ENCODE measurements around the gene FLT4. TPM values are rescaled to one million over a fixed set of nuclear protein-coding genes. Genes with fewer than 3 reads are reported as not detected.

The FLT4 gene
- total and polyA plus RNA-seq, 9 donors: 5.4 to 12.3 (median 8.7) TPM

DNA sequence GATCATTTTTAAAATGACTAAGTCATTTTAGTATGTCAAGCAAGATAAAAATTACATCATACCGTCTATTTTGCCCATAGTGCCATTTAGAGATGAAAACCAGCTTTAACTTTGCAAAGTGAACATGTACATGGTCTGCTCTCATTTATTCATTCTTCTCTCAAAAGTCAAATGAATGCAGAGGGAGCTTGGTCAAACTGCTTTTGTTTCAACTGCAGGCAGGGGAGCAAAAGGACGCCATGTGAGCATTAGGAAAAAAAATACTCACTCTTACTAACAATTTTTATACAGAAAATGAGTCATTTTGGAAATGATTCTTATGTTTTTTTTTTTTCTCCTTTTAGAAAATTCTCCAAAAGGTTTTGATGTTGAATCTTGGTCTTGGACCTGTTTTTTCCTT lies 73.8 kb downstream of the FLT4 start:
- Histone ChIP-seq H3K4me3 (ENCODE audit: low read length) (no peak overlapping the region), H3K27me3 (ENCODE audit: control insufficient read depth, insufficient read depth, low read length) (no peaks in the 10 kb centered on the region), H3K36me3 (ENCODE audit: control insufficient read depth, insufficient read depth, low read length) (peaks cover 26% of the 10 kb centered on the region), H3K27ac (ENCODE audit: low read length) (no peak overlapping the region), H3K9me3 (replicated peaks; ENCODE audit: control insufficient read depth, low read depth, low read length) (no peaks in the 10 kb centered on the region), H3K4me1 (ENCODE audit: control insufficient read depth, insufficient read depth, low read length) (no peaks in the 10 kb centered on the region)
- no peak for DNase-seq
- WGBS (ENCODE audit: insufficient coverage): no CpG with 5 or more reads among the region's 2 CpGs

DNA sequence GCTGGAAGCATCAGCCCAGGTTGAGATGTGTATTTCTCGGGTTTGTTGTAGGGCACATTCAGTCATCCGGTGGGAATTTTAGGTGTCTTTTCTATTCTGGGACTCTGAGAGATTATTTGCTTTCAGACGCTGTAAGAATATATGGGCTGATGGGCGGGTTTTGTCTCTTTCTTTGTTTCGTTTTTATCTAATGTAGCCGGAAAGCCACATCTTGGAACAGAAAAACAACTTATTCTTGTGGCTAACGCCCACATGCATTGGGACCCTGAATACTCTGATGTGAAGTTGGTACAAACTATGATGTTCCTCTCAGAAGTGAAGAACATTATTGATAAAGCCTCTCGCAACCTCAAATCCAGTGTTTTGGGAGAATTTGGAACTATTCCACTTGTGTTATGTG lies 80.5 kb downstream of the FLT4 start:
- WGBS (ENCODE audit: insufficient coverage): 100% methylated on average over 4 of the region's 8 CpGs
- H3K4me1 ChIP-seq (ENCODE audit: control insufficient read depth, insufficient read depth, low read length): no peaks in the 10 kb centered on the region
- no peak for DNase-seq
- no peak overlapping the region for H3K27ac ChIP-seq (ENCODE audit: low read length)
- H3K4me3 ChIP-seq (ENCODE audit: low read length): no peak overlapping the region
- peaks cover 44% of the 10 kb centered on the region for H3K36me3 ChIP-seq (ENCODE audit: control insufficient read depth, insufficient read depth, low read length)
- no peaks in the 10 kb centered on the region for H3K9me3 ChIP-seq (replicated peaks; ENCODE audit: control insufficient read depth, low read depth, low read length)
- no peaks in the 10 kb centered on the region for H3K27me3 ChIP-seq (ENCODE audit: control insufficient read depth, insufficient read depth, low read length)

DNA sequence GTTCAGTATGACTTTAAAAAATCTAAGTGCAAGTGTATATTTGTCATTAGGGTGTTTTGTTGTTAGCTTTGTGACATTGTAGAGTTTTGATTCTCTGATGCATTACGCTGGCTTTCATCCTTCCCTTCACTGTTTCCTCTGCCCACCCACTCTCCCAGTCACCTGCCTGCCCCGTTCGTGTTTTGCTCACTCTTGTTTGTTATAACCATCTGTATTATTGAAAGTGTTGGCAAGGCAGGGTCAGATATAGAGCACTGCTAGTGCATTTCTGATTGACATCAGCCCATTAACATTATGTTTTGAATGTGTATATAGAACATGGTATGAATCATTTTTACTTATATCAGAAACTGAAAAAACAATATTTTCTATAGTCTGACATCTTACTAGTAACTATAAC lies 85.4 kb downstream of the FLT4 start:
- no CpG with 5 or more reads among the region's 3 CpGs for WGBS (ENCODE audit: insufficient coverage)
- DNase-seq: no peak
- Histone ChIP-seq H3K36me3 (ENCODE audit: control insufficient read depth, insufficient read depth, low read length) (peaks cover 30% of the 10 kb centered on the region), H3K27me3 (ENCODE audit: control insufficient read depth, insufficient read depth, low read length) (no peaks in the 10 kb centered on the region), H3K27ac (ENCODE audit: low read length) (no peak overlapping the region), H3K4me3 (ENCODE audit: low read length) (no peak overlapping the region), H3K4me1 (ENCODE audit: control insufficient read depth, insufficient read depth, low read length) (no peaks in the 10 kb centered on the region), H3K9me3 (replicated peaks; ENCODE audit: control insufficient read depth, low read depth, low read length) (no peaks in the 10 kb centered on the region)

DNA sequence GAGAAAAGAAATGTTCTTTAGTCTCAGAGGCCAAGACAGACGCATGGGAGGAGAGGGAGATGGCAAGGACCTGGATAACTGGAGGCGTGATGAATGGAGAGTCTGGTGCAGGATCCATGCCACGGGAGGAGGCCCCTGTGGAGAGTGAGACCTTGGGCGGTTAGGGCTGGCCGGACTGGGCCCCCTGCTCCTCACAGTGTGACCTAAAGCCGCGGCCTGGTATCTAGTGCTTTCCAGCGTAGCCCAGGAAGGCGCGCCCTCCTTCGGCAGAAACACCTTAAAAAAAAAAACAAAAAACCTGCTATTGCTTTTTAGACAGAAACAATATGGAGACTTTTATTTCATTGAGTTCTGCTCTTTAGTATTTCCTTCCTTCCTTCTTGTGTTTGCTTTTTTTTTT lies 91.2 kb downstream of the FLT4 start:
- no peaks in the 10 kb centered on the region for H3K4me1 ChIP-seq (ENCODE audit: control insufficient read depth, insufficient read depth, low read length)
- 77% methylated on average over 4 of the region's 11 CpGs for WGBS (ENCODE audit: insufficient coverage)
- no peak overlapping the region for H3K4me3 ChIP-seq (ENCODE audit: low read length)
- no peaks in the 10 kb centered on the region for H3K9me3 ChIP-seq (replicated peaks; ENCODE audit: control insufficient read depth, low read depth, low read length)
- no peak overlapping the region for H3K27ac ChIP-seq (ENCODE audit: low read length)
- no peak for DNase-seq
- H3K36me3 ChIP-seq (ENCODE audit: control insufficient read depth, insufficient read depth, low read length): peaks cover 22% of the 10 kb centered on the region
- H3K27me3 ChIP-seq (ENCODE audit: control insufficient read depth, insufficient read depth, low read length): no peaks in the 10 kb centered on the region

DNA sequence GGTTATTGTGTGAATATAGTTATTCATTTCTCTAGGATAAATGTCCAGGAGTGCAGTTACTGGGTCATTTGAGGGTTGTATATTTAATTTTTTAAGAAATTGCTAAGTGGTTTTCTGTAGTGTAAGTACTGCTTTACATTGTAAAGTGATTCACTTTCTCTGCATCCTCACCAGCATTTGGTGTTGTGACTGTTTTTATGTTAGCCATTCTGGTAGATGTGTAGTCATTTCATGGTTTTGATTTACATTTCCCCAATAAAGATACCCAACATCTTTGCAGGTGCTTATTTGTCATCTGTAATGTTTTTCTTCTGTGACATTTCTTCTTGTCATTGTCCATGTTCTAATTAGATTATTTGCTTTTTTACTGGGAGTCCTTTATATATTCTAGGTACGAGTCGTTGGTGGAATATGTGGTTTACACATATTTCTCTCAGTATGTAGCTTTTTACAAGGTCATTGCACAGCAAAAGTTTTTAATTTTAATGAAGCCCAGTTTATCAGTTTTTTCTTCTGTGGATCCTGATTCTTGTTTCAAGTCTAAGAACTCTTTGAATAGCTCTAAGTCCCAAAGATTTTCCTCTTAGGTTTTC lies 92.1 kb downstream of the FLT4 start:
- H3K27me3 ChIP-seq (ENCODE audit: control insufficient read depth, insufficient read depth, low read length): no peaks in the 10 kb centered on the region
- H3K9me3 ChIP-seq (replicated peaks; ENCODE audit: control insufficient read depth, low read depth, low read length): no peaks in the 10 kb centered on the region
- WGBS (ENCODE audit: insufficient coverage): no CpG with 5 or more reads among the region's 2 CpGs
- no peak overlapping the region for H3K4me3 ChIP-seq (ENCODE audit: low read length)
- no peak overlapping the region for H3K27ac ChIP-seq (ENCODE audit: low read length)
- peaks cover 20% of the 10 kb centered on the region for H3K36me3 ChIP-seq (ENCODE audit: control insufficient read depth, insufficient read depth, low read length)
- no peaks in the 10 kb centered on the region for H3K4me1 ChIP-seq (ENCODE audit: control insufficient read depth, insufficient read depth, low read length)
- DNase-seq: no peak

DNA sequence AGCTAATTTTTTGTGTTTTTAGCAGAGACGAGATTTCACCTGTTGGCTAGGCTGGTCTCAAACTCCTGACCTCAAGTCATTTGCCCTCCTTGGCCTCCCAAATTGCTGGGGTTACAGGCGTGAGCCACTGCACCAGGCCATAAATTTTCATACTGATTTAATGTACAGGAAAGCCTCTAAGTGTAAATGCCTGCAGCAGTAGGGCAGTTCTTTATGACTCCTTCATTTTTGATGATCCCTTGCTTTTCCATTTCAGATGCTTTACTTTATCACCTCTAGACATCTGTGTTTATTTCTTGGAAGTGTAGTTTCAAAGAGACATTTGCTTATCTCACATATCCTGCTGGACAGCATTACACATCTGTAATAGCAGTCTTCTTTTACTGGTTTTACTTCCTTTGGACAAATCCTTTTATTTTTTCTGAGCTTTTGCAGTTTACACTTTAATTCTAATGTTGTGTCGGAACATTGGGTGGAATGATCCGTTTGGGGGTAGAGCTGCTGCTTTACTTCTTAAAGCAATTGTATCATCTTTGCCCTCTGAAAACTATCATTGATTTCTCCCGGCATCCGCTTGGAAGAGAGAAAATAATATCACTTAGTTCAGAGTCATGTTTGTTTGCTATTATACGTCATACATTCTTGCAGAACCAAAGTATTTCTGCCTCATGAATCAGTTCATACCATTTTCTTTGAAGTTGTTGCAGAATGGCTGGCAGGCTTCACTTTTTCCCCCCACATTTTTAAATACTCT lies 94.1 kb downstream of the FLT4 start:
- H3K4me3 ChIP-seq (ENCODE audit: low read length): no peak overlapping the region
- no peak overlapping the region for H3K27ac ChIP-seq (ENCODE audit: low read length)
- WGBS (ENCODE audit: insufficient coverage): 40% methylated on average over 1 of the region's 7 CpGs
- H3K36me3 ChIP-seq (ENCODE audit: control insufficient read depth, insufficient read depth, low read length): peaks cover 27% of the 10 kb centered on the region
- no peak for DNase-seq
- no peaks in the 10 kb centered on the region for H3K27me3 ChIP-seq (ENCODE audit: control insufficient read depth, insufficient read depth, low read length)
- no peaks in the 10 kb centered on the region for H3K9me3 ChIP-seq (replicated peaks; ENCODE audit: control insufficient read depth, low read depth, low read length)
- no peaks in the 10 kb centered on the region for H3K4me1 ChIP-seq (ENCODE audit: control insufficient read depth, insufficient read depth, low read length)

DNA sequence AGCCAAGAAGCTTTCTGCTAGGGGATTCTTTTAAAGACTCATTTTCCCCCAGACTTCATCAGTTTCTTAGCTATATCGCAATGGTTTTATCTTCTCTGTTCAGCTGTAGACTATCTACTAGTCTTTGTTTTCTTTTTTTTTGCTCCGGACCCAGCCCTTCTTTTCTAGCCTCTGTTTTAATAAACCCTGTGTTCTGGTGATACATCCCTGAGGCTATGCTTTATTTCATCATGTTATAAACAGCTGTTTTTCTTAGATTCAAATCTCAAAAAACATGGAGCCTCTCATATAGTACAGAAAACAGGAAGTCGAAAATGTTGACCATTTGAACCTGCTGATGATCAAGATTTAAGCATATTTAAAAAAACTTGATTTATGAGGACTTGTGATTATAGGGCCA lies 95.9 kb downstream of the FLT4 start:
- peaks cover 30% of the 10 kb centered on the region for H3K36me3 ChIP-seq (ENCODE audit: control insufficient read depth, insufficient read depth, low read length)
- no peaks in the 10 kb centered on the region for H3K4me1 ChIP-seq (ENCODE audit: control insufficient read depth, insufficient read depth, low read length)
- DNase-seq: no peak
- WGBS (ENCODE audit: insufficient coverage): no CpG with 5 or more reads among the region's 3 CpGs
- H3K9me3 ChIP-seq (replicated peaks; ENCODE audit: control insufficient read depth, low read depth, low read length): no peaks in the 10 kb centered on the region
- H3K4me3 ChIP-seq (ENCODE audit: low read length): no peak overlapping the region
- H3K27ac ChIP-seq (ENCODE audit: low read length): no peak overlapping the region
- H3K27me3 ChIP-seq (ENCODE audit: control insufficient read depth, insufficient read depth, low read length): no peaks in the 10 kb centered on the region

Other genes starting within 250 kb of the FLT4 start
- gene CNOT6, start 155.2 kb downstream of the FLT4 start, total RNA-seq: 11.7 TPM
- 10 to 100 TPM; 16.1 to 29.7 (median 23.7) TPM for gene CNOT6, start 155.2 kb downstream of the FLT4 start, polyA plus RNA-seq (ENCODE audit: insufficient read depth in 1 of 8, insufficient read length in 8 of 8, low replicate concordance in 1 of 8)
- 1.8 TPM for gene SCGB3A1, start 58.1 kb downstream of the FLT4 start, total RNA-seq
- 1 to 10 TPM in 6 of 8 donors, under 1 TPM in 2; 0.56 to 1.7 (median 1.1) TPM for gene SCGB3A1, start 58.1 kb downstream of the FLT4 start, polyA plus RNA-seq (ENCODE audit: insufficient read depth in 1 of 8, insufficient read length in 8 of 8, low replicate concordance in 1 of 8)
- not detected for gene OR2Y1, start 90.5 kb upstream of the FLT4 start, total RNA-seq
- not detected for gene OR2Y1, start 90.5 kb upstream of the FLT4 start, polyA plus RNA-seq (ENCODE audit: insufficient read depth in 1 of 8, insufficient read length in 8 of 8, low replicate concordance in 1 of 8)
- 52.1 TPM for gene MGAT1, start 153.2 kb upstream of the FLT4 start, total RNA-seq
- gene MGAT1, start 153.2 kb upstream of the FLT4 start, polyA plus RNA-seq (ENCODE audit: insufficient read depth in 1 of 8, insufficient read length in 8 of 8, low replicate concordance in 1 of 8): 100 to 1,000 TPM in 1 of 8 donors, 10 to 100 TPM in 7; 73.9 to 100 (median 84.3) TPM
- 31.7 TPM for gene ZFP62, start 211.7 kb upstream of the FLT4 start, total RNA-seq
- gene ZFP62, start 211.7 kb upstream of the FLT4 start, polyA plus RNA-seq (ENCODE audit: insufficient read depth in 1 of 8, insufficient read length in 8 of 8, low replicate concordance in 1 of 8): 10 to 100 TPM; 22.4 to 27.4 (median 24.2) TPM
- gene BTNL8, start 249.6 kb upstream of the FLT4 start, total RNA-seq: 0.09 TPM
- 1 to 10 TPM in 2 of 8 donors, under 1 TPM in 4, not detected in 2; 0.09 to 3.0 (median 0.14) TPM for gene BTNL8, start 249.6 kb upstream of the FLT4 start, polyA plus RNA-seq (ENCODE audit: insufficient read depth in 1 of 8, insufficient read length in 8 of 8, low replicate concordance in 1 of 8)

Measured in muscle of leg (tissue), 11 donors.